ENCODE data around the gene TIMM29. TPM values are rescaled to one million over a fixed set of nuclear protein-coding genes. Genes with fewer than 3 reads are reported as not detected.

The TIMM29 gene
- total and polyA plus RNA-seq, 2 experiments from 2014 or later, result 31.3 to 54.5 TPM

DNA sequence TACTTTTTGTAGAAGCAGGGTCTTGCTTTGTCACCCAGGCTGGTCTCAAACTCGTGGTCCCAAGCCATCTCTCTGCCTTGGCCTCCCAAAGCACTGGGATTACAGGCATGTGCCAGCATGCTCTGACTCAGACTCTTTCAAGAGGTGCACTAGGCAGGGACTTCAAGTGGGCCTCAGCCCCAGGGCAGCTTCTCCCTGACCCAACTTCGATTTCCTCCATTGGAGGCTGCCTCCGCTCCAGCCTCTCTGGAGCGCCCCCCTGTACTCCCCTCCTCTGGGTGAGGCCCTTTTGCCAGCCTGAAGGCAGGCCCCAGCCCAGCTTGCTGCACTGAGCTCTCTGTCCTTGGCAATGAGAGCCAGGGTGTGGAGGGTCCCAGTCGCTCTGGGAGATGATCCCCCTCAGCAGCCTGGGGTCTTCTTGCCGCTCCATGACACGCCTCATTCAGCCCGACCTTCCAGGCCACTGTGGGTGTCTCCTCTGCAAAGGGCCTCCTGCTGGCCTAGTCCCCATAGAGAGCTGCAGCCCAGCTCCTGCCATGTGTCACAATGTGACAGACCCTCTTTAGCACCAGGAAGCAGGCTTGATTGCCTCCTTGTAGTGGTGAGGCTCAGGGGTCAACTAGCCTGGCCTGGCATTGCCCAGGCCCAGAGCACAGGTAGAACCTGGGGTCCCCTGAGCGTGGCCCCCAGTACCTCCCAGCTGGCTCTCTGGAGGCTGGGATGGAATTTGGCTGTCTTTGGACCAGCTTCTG, 40.8 kb upstream of the TIMM29 start:
- H3K4me1 ChIP-seq (ENCODE audit: low read depth), result peaks cover 46% of the 10 kb centered on the region
- no peaks in the 10 kb centered on the region for H3K9me3 ChIP-seq (ENCODE audit: low read depth)
- DNase-seq (ENCODE audit: low read depth in 1 of 2, low spot score in 1 of 2), result peak in 1 of 2 donors; percentile 45
- peak overlapping the region; percentile 83 for H3K27ac ChIP-seq
- H3K36me3 ChIP-seq, result no peaks in the 10 kb centered on the region
- no peaks in the 10 kb centered on the region for H3K27me3 ChIP-seq
- H3K4me3 ChIP-seq, result no peak overlapping the region
- TF ChIP-seq, protein P1, sequence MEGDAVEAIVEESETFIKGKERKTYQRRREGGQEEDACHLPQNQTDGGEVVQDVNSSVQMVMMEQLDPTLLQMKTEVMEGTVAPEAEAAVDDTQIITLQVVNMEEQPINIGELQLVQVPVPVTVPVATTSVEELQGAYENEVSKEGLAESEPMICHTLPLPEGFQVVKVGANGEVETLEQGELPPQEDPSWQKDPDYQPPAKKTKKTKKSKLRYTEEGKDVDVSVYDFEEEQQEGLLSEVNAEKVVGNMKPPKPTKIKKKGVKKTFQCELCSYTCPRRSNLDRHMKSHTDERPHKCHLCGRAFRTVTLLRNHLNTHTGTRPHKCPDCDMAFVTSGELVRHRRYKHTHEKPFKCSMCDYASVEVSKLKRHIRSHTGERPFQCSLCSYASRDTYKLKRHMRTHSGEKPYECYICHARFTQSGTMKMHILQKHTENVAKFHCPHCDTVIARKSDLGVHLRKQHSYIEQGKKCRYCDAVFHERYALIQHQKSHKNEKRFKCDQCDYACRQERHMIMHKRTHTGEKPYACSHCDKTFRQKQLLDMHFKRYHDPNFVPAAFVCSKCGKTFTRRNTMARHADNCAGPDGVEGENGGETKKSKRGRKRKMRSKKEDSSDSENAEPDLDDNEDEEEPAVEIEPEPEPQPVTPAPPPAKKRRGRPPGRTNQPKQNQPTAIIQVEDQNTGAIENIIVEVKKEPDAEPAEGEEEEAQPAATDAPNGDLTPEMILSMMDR (IDR thresholded peaks at IDR 0.05; ENCODE audit: low read depth, low read length), result no peak

DNA sequence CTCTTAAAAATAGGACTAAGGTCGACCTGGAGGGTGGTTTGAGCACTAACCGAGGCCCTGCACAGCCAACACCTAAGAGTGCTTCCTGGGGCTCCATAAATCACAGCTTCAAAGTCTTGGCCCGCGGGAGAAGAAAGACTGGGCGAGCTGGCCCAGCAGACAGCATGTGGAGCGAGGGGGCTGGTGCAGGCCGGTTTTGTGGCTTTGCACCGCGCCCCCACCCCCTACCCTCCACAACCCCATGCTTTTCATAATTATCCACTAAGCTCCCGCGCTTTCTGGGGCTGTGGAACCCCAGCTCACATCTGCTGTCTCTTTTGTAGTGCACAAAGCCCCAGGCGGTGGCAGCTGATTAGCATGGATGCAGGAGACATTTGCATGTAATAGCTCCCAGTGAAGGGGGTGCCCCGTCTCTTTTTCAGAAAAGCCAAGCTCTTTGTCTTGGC, 40.2 kb upstream of the TIMM29 start:
- Histone ChIP-seq H3K27ac (peak overlapping the region; percentile 83), H3K4me3 (no peak overlapping the region), H3K36me3 (no peaks in the 10 kb centered on the region), H3K4me1 (ENCODE audit: low read depth) (peaks cover 40% of the 10 kb centered on the region), H3K27me3 (no peaks in the 10 kb centered on the region), H3K9me3 (ENCODE audit: low read depth) (no peaks in the 10 kb centered on the region)
- DNase-seq (ENCODE audit: low read depth in 1 of 2, low spot score in 1 of 2), result peak in 1 of 2 donors; percentile 14
- TF ChIP-seq, protein P1 (IDR thresholded peaks at IDR 0.05; ENCODE audit: low read depth, low read length), result no peak

DNA sequence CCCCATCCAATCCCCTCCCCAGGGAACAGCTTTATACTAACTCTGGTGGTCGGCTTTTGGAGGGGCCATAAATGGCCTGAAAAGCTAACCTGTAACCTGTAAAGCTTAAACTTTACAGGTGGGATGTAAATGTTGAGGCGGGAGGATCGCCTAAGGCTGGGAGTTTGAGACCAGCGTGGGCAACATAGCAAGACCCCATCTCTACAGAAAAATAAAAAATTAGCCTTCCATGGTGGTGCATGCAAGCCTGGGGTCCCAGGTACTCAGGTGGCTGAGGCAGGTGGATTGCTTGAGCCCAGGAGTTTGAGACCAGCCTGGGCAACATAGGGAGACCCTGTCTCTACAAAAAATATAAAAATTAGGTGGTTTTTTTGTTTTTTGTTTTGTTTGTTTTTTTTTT, 38.7 kb upstream of the TIMM29 start:
- peaks cover 35% of the 10 kb centered on the region for H3K4me1 ChIP-seq (ENCODE audit: low read depth)
- TF ChIP-seq, protein P1 (IDR thresholded peaks at IDR 0.05; ENCODE audit: low read depth, low read length), result no peak
- no peaks in the 10 kb centered on the region for H3K9me3 ChIP-seq (ENCODE audit: low read depth)
- H3K27me3 ChIP-seq, result no peaks in the 10 kb centered on the region
- H3K4me3 ChIP-seq, result no peak overlapping the region
- no peak for DNase-seq (ENCODE audit: low read depth in 1 of 2, low spot score in 1 of 2)
- H3K36me3 ChIP-seq, result no peaks in the 10 kb centered on the region
- no peak overlapping the region for H3K27ac ChIP-seq

DNA sequence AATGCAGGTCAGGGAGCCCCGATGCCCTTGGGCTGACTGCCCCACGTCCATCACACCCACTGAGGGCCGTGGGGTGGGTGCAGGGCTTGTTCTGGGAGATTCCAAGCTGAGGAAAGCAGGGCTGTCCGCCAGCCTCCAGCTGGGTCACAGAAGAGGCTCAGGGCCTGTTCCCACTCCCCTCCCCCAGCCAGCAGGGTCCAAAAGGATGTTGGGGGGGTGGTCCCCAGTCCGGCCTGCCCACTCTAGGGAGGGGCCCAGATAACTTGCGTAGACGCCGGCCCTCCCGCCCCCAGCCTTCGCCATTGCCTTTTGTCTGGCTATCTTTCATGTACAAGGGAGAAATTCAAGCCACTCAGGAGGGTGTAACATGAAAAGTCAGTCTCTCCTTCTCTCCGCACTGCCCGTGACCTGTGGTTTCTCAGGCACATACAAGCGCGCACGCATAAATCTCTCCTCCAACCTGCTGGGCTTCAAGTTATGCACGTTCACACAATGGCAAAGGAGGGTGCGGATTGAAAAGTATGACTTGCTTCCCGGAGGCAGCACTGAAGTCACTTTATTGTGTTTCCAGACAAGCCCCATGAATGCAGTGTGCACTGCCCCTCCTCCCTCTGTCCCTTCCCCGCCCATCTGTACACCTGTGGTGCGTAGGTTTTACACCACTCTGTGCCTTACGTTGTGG, 37.1 kb upstream of the TIMM29 start:
- peak overlapping the region; percentile 81 for H3K27ac ChIP-seq
- no peaks in the 10 kb centered on the region for H3K9me3 ChIP-seq (ENCODE audit: low read depth)
- DNase-seq (ENCODE audit: low read depth in 1 of 2, low spot score in 1 of 2), result peak in 1 of 2 donors; percentile 35
- TF ChIP-seq, protein P1 (IDR thresholded peaks at IDR 0.05; ENCODE audit: low read depth, low read length), result no peak
- H3K27me3 ChIP-seq, result no peaks in the 10 kb centered on the region
- H3K4me1 ChIP-seq (ENCODE audit: low read depth), result peaks cover 32% of the 10 kb centered on the region
- H3K4me3 ChIP-seq, result no peak overlapping the region
- no peaks in the 10 kb centered on the region for H3K36me3 ChIP-seq

DNA sequence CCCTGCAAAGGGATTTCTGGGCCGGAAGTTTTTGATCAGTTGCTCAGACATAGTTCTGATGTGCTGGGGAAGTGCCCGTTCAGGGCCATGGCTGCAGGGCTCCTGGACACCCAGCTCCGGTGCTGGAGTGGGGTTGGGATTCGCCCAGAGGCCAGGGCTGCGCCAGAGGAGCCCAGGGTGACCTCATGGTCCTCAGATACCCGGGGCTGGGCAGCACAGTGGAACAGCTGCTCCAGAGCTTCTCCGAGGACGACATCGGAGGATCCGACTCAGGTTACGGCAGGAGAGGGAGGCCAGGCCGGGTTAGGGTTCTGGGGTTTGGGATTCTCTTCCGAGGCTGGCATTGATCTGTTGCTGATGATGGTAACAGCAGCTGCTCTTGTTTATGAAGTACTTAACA, 36.4 kb upstream of the TIMM29 start:
- Histone ChIP-seq H3K27me3 (no peaks in the 10 kb centered on the region), H3K27ac (peak overlapping the region; percentile 81), H3K4me3 (no peak overlapping the region), H3K9me3 (ENCODE audit: low read depth) (no peaks in the 10 kb centered on the region), H3K36me3 (no peaks in the 10 kb centered on the region), H3K4me1 (ENCODE audit: low read depth) (peaks cover 31% of the 10 kb centered on the region)
- DNase-seq (ENCODE audit: low read depth in 1 of 2, low spot score in 1 of 2), result no peak
- TF ChIP-seq, protein P1 (IDR thresholded peaks at IDR 0.05; ENCODE audit: low read depth, low read length), result no peak

Data from cardiac muscle cell (in vitro differentiated cells and primary cell).